HPDE6-E6E7 (cell line): ENCODE measurements around the gene CHTF8.

Experiments used
- DNase-seq: peaks from one replicate; pipeline ENCODE4 v3.0.0; 2011; ENCODE audit warnings: missing footprints; ENCODE audit errors: extremely low spot score

The CHTF8 gene

DNA sequence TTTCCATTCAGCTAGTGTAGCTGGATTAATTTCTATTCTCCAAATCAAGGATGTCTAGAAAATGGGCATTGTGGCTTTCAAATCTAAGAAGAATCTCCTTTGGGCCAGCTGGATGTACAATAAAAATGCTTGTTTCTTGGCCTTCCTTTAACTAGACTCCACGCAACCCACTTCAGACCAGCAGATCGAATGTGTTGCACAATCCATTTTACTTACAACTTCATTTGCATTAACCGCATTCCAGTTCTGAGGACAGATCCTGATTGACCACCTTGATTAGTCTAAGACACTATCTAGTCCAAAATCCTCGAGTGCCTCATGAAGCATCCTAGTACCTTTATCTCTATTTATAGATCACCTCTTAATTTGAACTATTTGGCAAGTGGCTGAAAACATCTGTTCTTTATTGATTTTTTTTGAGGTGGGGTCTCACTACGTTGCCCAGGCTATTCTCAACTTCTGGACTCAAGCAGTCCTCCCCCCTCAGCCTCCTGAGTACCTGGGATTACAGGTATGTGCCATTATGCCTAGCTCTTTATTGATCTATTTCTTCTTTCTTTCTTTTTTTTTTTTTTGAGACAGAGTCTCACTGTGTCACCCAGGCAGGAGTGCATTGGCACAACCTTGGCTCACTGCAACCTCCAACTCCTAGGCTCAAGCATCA, 47.2 kb downstream of the CHTF8 start:
- no peak for DNase-seq

DNA sequence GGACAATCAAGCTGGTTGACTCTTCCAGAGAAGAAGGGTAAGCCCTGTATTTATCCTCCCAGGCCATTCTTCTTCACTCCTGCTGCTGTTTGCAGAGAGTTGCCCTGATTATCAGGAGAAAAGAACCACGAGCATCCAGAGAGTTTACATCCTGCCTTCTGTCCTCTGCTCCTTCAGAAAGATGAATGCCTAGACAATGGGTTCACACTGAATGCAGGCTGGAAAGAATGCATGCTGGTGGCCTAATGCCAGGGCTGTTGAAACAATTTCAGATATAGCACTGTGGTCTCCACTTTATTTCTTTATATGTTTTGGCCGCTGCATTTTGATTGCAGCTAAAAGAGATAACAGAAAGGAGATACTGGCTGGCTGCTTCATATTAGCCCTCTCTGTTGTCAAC, 48.1 kb downstream of the CHTF8 start:
- no peak for DNase-seq

GRCh38 chr16:69083306-69083941, 49.0 kb downstream of the CHTF8 start:
- DNase-seq: no peak

GRCh38 chr16:69079697-69080096, 52.7 kb downstream of the CHTF8 start:
- DNase-seq: no peak

DNA sequence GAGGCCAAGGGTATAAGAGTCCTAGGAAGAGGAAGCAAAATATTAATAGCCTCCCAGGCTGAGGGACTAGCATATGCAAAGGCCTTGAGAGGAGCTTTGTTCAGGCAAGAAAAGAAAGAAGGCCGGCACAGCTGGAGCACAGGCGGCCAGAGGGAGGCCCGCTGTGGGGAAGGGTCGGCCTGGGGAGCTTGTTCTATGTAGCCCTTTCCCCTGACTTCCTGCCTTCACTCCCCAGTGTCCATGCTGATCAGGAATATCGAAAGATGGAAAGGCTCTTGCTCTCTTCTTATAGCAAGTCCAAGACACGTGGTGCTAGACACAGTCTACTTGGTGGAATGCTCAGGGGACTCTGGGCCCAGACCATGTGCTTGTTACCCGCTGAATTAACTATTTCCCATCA, 54.3 kb downstream of the CHTF8 start:
- DNase-seq: no peak

GRCh38 chr16:69077251-69077650, 55.1 kb downstream of the CHTF8 start:
- DNase-seq: peak; percentile 85

- peak; percentile 92 for DNase-seq
Observed at GRCh38 chr16:69073181-69073702, 59.1 kb downstream of the CHTF8 start.

DNA sequence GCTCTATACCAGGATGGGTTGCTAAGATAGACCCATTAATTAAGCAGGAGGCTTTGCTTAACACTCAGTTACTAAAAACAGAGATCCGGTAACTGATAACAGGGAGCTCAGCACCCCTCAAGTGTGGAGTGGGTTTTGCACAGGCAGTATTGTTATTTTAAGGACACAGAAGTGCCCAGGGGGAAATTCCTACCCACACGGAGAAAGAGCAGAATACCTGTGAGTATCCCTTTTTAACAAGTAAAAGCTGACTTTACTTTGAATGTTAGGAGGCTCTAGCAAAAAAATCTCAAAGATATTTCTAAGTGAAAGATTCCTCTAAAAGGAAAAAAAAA, 59.8 kb downstream of the CHTF8 start:
- no peak for DNase-seq

DNA sequence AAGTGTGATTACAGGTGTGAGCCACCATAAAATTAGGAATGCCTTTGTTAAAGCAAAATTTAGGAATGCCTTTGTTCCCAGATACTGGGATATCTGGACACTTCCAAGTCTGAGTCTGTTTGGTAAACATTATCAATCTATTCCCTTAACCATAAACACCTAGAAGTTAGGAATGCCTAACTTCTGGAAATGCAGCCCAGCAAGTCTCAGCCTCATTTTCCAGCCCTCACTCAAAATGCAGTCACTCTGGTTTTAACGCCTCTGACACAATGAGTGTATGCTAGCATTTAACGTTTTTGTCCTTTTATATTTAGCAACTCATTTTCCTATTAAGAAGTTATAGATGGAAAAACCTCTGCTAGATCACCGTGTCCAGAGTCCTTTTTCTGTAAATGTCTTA, 61.4 kb downstream of the CHTF8 start:
- no peak for DNase-seq

DNA sequence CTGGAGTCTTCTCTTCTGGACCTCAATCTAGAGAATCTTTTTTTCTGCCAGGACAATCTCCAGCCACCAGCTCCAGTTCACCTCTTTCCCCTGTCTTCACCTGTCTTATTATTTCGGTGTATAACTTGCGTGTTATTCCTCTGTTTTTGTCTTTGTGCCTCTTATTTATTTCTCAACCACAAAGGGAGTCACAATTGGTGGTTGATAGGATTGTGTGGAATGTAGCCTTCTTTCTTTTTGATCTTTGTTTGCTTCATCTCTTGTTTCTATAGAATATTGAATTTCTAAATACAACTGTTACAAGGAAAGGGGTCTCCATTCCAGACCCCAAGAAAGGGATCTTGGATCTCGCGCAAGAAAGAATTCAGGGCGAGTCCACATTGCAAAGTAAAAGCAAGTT, 62.9 kb downstream of the CHTF8 start:
- DNase-seq: no peak
